HCT116 (cell line): ENCODE results near the gene S100A11. TPM values are rescaled to one million over a fixed set of nuclear protein-coding genes. Genes with fewer than 3 reads are reported as not detected.

Source experiments
- ATAC-seq: fragments of 200-7000 bp; cut with Tn5 transposase; 2 replicates; pipeline ENCODE4 v1.9.1; 2020; ENCODE audit warnings: mild to moderate bottlenecking, moderate library complexity
- BruUV-seq: library from RNA; stranded (reverse); fragments of 400-500 nt; replicated peaks from 2 replicates; lab custom pipeline; 2021; lab: Mats Ljungman, UMichigan
- CTCF ChIA-PET: fragments of 300-600 bp; sonication (Branson Sonifier 250); formaldehyde crosslinking; loops from one replicate; lab custom pipeline; 2021; ENCODE audit warnings: antibody characterized with exemption; lab: Charles Lee
- POLR2A ChIA-PET: fragments of 300-600, 350-600 bp; sonication (Branson Sonifier 250); formaldehyde crosslinking; loops from one replicate; lab custom pipeline; 2021; ENCODE audit warnings: antibody characterized with exemption; lab: Charles Lee
- RAD21 ChIA-PET, 2 experiments: fragments of 300-600 bp; sonication (Branson Sonifier 250); formaldehyde crosslinking; loops; one replicate each; lab custom pipeline; 2023; ENCODE audit warnings: low total read pairs in 2 of 2; ENCODE audit not compliant: uncharacterized antibody in 2 of 2, unreplicated experiment in 2 of 2, low non-redundant PET in 1 of 2; lab: Charles Lee
- DNase-seq: peaks from one replicate; pipeline ENCODE4 v3.0.0-alpha.2; 2010; ENCODE audit warnings: low read depth, low spot score
- H2AFZ ChIP-seq: fragments of 200-600 bp; shearing (Covaris generic), sonication (generic); 2 replicates; pipeline ENCODE4 v1.6.1; 2017; ENCODE audit warnings: low read depth, mixed run types, mixed read lengths, antibody characterized with exemption, low read length; ENCODE audit not compliant: poor library complexity, severe bottlenecking
- H3K27ac ChIP-seq: 2 replicates; pipeline ENCODE4 v1.5.1; 2012; ENCODE audit warnings: low read depth, low read length
- H3K27me3 ChIP-seq: fragments of 200-600 bp; sonication (generic); 2 replicates; pipeline ENCODE4 v1.6.1; 2016; ENCODE audit warnings: mixed run types, low read length, mixed read lengths; ENCODE audit not compliant: insufficient read depth
- H3K36me3 ChIP-seq, 2 experiments: fragments of 200-500 bp in 1 of 2; fragments of 200-600 bp in 1 of 2; sonication (Bioruptor generic) in 1 of 2; sonication (generic) in 1 of 2; 2 replicates each; pipeline versions ENCODE4 v1.5.1 to v1.6.1; 2014 to 2016; ENCODE audit warnings: low read length in 2 of 2, inconsistent platforms in 1 of 2, mixed read lengths in 1 of 2, mixed run types in 1 of 2; ENCODE audit not compliant: insufficient read depth in 2 of 2, control insufficient read depth in 1 of 2
- H3K4me1 ChIP-seq, 2 experiments: fragments of 200-600 bp in 1 of 2; sonication (generic) in 1 of 2; 2 replicates each; pipeline versions ENCODE4 v1.5.1 to v1.6.1; 2012 to 2017; ENCODE audit warnings: low read length in 2 of 2, inconsistent platforms in 1 of 2, mild to moderate bottlenecking in 1 of 2, mixed read lengths in 1 of 2, mixed run types in 1 of 2, moderate library complexity in 1 of 2; ENCODE audit not compliant: insufficient read depth in 2 of 2, control insufficient read depth in 1 of 2
- H3K4me2 ChIP-seq: fragments of 200-600 bp; sonication (generic); 2 replicates; pipeline ENCODE4 v1.6.1; 2017; ENCODE audit warnings: mixed run types, low read length, mixed read lengths
- H3K4me3 ChIP-seq, 2 experiments: fragments of 200-600 bp in 1 of 2; sonication (generic) in 1 of 2; replicated peaks in 1 of 2; 2 replicates each; pipeline ENCODE4 v1.5.1; 2011 to 2016; ENCODE audit warnings: low read length in 2 of 2, control low read depth in 1 of 2, low read depth in 1 of 2, mild to moderate bottlenecking in 1 of 2, mixed read lengths in 1 of 2, mixed run types in 1 of 2
- H3K79me2 ChIP-seq: fragments of 200-600 bp; sonication (generic); 2 replicates; pipeline ENCODE4 v1.6.1; 2017; ENCODE audit warnings: mild to moderate bottlenecking, mixed run types, low read length, moderate library complexity, mixed read lengths; ENCODE audit not compliant: insufficient read depth
- H3K9ac ChIP-seq: fragments of 200-600 bp; sonication (generic); 2 replicates; pipeline ENCODE4 v1.6.1; 2016; ENCODE audit warnings: low read length, mixed read lengths
- H3K9me2 ChIP-seq: fragments of 200-600 bp; sonication (generic), shearing (Covaris generic); 2 replicates; pipeline ENCODE4 v1.6.1; 2017; ENCODE audit warnings: mixed run types, mild to moderate bottlenecking, moderate library complexity; ENCODE audit not compliant: insufficient read depth
- H3K9me3 ChIP-seq, 2 experiments: fragments of 200-500 bp in 1 of 2; fragments of 200-600 bp in 1 of 2; sonication (Bioruptor generic) in 1 of 2; sonication (generic) in 1 of 2; 2 replicates each; pipeline ENCODE4 v1.6.1; 2014 to 2017; ENCODE audit warnings: low read length in 2 of 2, mixed read lengths in 2 of 2, inconsistent platforms in 1 of 2, low read depth in 1 of 2, mild to moderate bottlenecking in 1 of 2, mixed run types in 1 of 2, moderate library complexity in 1 of 2; ENCODE audit not compliant: control insufficient read depth in 1 of 2, insufficient read depth in 1 of 2
- H4K20me1 ChIP-seq: fragments of 200-600 bp; sonication (generic), shearing (Covaris generic); 2 replicates; pipeline ENCODE4 v1.6.1; 2017; ENCODE audit warnings: mixed run types, mild to moderate bottlenecking, moderate library complexity; ENCODE audit not compliant: insufficient read depth
- ATF3 ChIP-seq: IDR thresholded peaks from 2 replicates; pipeline ENCODE4 v1.6.1; 2012
- EZH2 ChIP-seq: fragments of 200-600 bp; sonication (generic); IDR thresholded peaks from 2 replicates; pipeline ENCODE4 v1.6.1; 2017; ENCODE audit warnings: antibody characterized with exemption, mixed run types
- EZH2phosphoT487 ChIP-seq: fragments of 200-600 bp; IDR thresholded peaks from 2 replicates; pipeline ENCODE4 v1.6.1; 2018; ENCODE audit warnings: antibody characterized with exemption, borderline replicate concordance
- POLR2A ChIP-seq: IDR thresholded peaks from 2 replicates; pipeline ENCODE4 v1.7.0; 2011; ENCODE audit warnings: borderline replicate concordance; ENCODE audit not compliant: insufficient read depth, insufficient read length; ENCODE audit errors: extremely low read depth
- POLR2AphosphoS5 ChIP-seq: IDR thresholded peaks from 2 replicates; pipeline ENCODE4 v1.6.1; 2011; ENCODE audit warnings: mild to moderate bottlenecking, low read depth, low read length, moderate library complexity
- RAD21 ChIP-seq: IDR thresholded peaks from 2 replicates; pipeline ENCODE4 v1.6.1; 2012; ENCODE audit warnings: low read depth, mild to moderate bottlenecking
- ZFX ChIP-seq: fragments of 450-650 bp; IDR thresholded peaks from 2 replicates; pipeline ENCODE4 v1.6.1; 2017
- intact Hi-C: fragments of 100-400 bp; cut with micrococcal nuclease; formaldehyde crosslinking; loops from 2 replicates; pipeline ENCODE4 v1.10.0; 2022
- total RNA-seq: library from RNA; stranded (reverse); gene quantifications from one replicate; pipeline ENCODE4 v1.2.1, GENCODE V29; 2021; ENCODE audit not compliant: unreplicated experiment

Gene S100A11
- total RNA-seq, 1 experiment from 2014 or later = 229 TPM

GRCh38 chr1:151993734-151994496, 42.9 kb downstream of the S100A11 start, which contains the start of gene S100A10 (continued):
- no peak for TF ChIP-seq ATF3
- no peak for TF ChIP-seq EZH2
- TF ChIP-seq EZH2phosphoT487 = no peak
- no peak for TF ChIP-seq RAD21
- peak; percentile 71 for TF ChIP-seq POLR2AphosphoS5

- H3K27me3 ChIP-seq = no peaks in the 10 kb centered on the region
- peak overlapping the region; percentile 87 for H3K27ac ChIP-seq
- DNase-seq (no peak), ATAC-seq (peak; percentile 3)
- H3K79me2 ChIP-seq = peaks cover 51% of the 10 kb centered on the region
- RAD21 ChIA-PET = interaction anchor here (0.7 to 1.0 kb wide), 3 partner anchors 8 to 25 kb away, joined by 3 to 4 read pairs (median 3); no protein-coding TSS in a partner anchor
- H3K36me3 ChIP-seq = no peaks in the 10 kb centered on the region
- POLR2A ChIA-PET = interaction anchor here (0.9 to 1.8 kb wide), 9 partner anchors 8 to 85 kb away, joined by 3 to 8 read pairs (median 6); partner anchors contain the start of gene THEM4
- peak overlapping the region; percentile 91 to 92 for H3K4me3 ChIP-seq
- TSS peak; percentile 95 for BruUV-seq
- intact Hi-C loops = loop anchor here (2.0 kb wide), 1 partner anchor 48 kb away; no protein-coding TSS in a partner anchor
- no peaks in the 10 kb centered on the region for H3K9me2 ChIP-seq
- H3K9ac ChIP-seq = peak overlapping the region; percentile 95
- H3K4me1 ChIP-seq = peaks cover 58 to 77% of the 10 kb centered on the region in 2 experiments
- no peaks in the 10 kb centered on the region for H3K9me3 ChIP-seq
- H3K4me2 ChIP-seq = peak overlapping the region; percentile 81
- H4K20me1 ChIP-seq = peaks cover 21% of the 10 kb centered on the region; the same call in 1 of the 2 replicates
- H2AFZ ChIP-seq = no peak overlapping the region
- TF ChIP-seq POLR2A (no peak), ZFX (peak; percentile 37; the same call in 1 of the 2 replicates), EZH2 (no peak)
- CTCF ChIA-PET = interaction anchor here (1.0 to 5.3 kb wide), 5 partner anchors 8 to 41 kb away, joined by 3 to 84 read pairs (median 3); no protein-coding TSS in a partner anchor
Observed at GRCh38 chr1:151993084-151993733, 43.6 kb downstream of the S100A11 start.
